Activated CD4-positive, alpha-beta memory T cell treated with anti-CD3 and anti-CD28 coated beads for 36 hours (primary cell): Measurements from ENCODE around the gene NAALADL2. TPM values are rescaled to one million over a fixed set of nuclear protein-coding genes. Genes with fewer than 3 reads are reported as not detected.
"Not testable (repeated sequence)": the region's sequence is repeated elsewhere in the genome, so short reads cannot be mapped to it uniquely, and the experiment has no call there.

Source experiments
- CTCF ChIA-PET: fragments of 350-600 bp; sonication (Branson Sonifier 250); formaldehyde crosslinking; loops from one replicate; lab custom pipeline; 2021; ENCODE audit warnings: antibody characterized with exemption, inconsistent platforms; lab: Charles Lee
- POLR2A ChIA-PET: fragments of 350-600 bp; sonication (Branson Sonifier 250); formaldehyde crosslinking; loops from one replicate; lab custom pipeline; 2021; ENCODE audit warnings: antibody characterized with exemption; lab: Charles Lee
- DNase-seq: peaks from one replicate; pipeline ENCODE4 v3.0.0-alpha.2; 2020
- H3K27ac Mint-ChIP-seq: one replicate; pipeline ENCODE4 v1.8.0; 2021; ENCODE audit warnings: mixed read lengths
- H3K27me3 Mint-ChIP-seq: one replicate; pipeline ENCODE4 v1.8.0; 2021; ENCODE audit warnings: mixed read lengths
- H3K36me3 Mint-ChIP-seq: one replicate; pipeline ENCODE4 v1.8.0; 2021; ENCODE audit warnings: mixed read lengths
- H3K4me1 Mint-ChIP-seq: one replicate; pipeline ENCODE4 v1.8.0; 2021; ENCODE audit warnings: low read depth, mixed read lengths
- H3K4me3 Mint-ChIP-seq: one replicate; pipeline ENCODE4 v1.8.0; 2021; ENCODE audit warnings: mild to moderate bottlenecking, mixed read lengths
- H3K9me3 Mint-ChIP-seq: one replicate; pipeline ENCODE4 v1.8.0; 2021; ENCODE audit warnings: mixed read lengths
- intact Hi-C: fragments of 100-400 bp; cut with micrococcal nuclease; formaldehyde crosslinking; loops from one replicate; pipeline ENCODE4 v1.15.1; 2023
- total RNA-seq, 2 experiments: library from RNA; stranded (reverse); gene quantifications; one replicate each; pipeline ENCODE4 v1.2.3, GENCODE V29; 2021

The NAALADL2 gene
- total RNA-seq, 2 experiments from 2014 or later = not detected

GRCh38 chr3:175066617-175067415 is 207.7 kb downstream of the NAALADL2 start:
- POLR2A ChIA-PET = no interaction called here
- no peaks in the 10 kb centered on the region for H3K27me3 Mint-ChIP-seq
- no peak overlapping the region for H3K4me3 Mint-ChIP-seq
- CTCF ChIA-PET = no interaction called here
- intact Hi-C loops = no loop called here
- H3K9me3 Mint-ChIP-seq = peaks cover 2% of the 10 kb centered on the region
- no peak for DNase-seq
- no peaks in the 10 kb centered on the region for H3K4me1 Mint-ChIP-seq
- H3K27ac Mint-ChIP-seq = no peak overlapping the region
- H3K36me3 Mint-ChIP-seq = no peaks in the 10 kb centered on the region

GRCh38 chr3:175068587-175068986 is 209.5 kb downstream of the NAALADL2 start:
- CTCF ChIA-PET = no interaction called here
- Mint-ChIP-seq H3K4me1 (no peaks in the 10 kb centered on the region), H3K27me3 (no peaks in the 10 kb centered on the region), H3K4me3 (no peak overlapping the region), H3K9me3 (peaks cover 2% of the 10 kb centered on the region), H3K36me3 (no peaks in the 10 kb centered on the region), H3K27ac (no peak overlapping the region)
- POLR2A ChIA-PET = no interaction called here
- intact Hi-C loops = no loop called here
- DNase-seq = no peak

- Mint-ChIP-seq H3K4me3 (no peak overlapping the region), H3K4me1 (no peaks in the 10 kb centered on the region), H3K36me3 (no peaks in the 10 kb centered on the region), H3K27ac (no peak overlapping the region), H3K9me3 (peaks cover 2% of the 10 kb centered on the region), H3K27me3 (no peaks in the 10 kb centered on the region)
- ChIA-PET POLR2A (no interaction called here), CTCF (no interaction called here)
- DNase-seq = no peak
- intact Hi-C loops = no loop called here
Measured at GRCh38 chr3:175070946-175071345, 211.8 kb downstream of the NAALADL2 start.

- peaks cover 2% of the 10 kb centered on the region for H3K9me3 Mint-ChIP-seq
- H3K4me3 Mint-ChIP-seq = no peak overlapping the region
- no peak for DNase-seq
- ChIA-PET CTCF (no interaction called here), POLR2A (interaction anchor here (0.6 kb wide), 1 partner anchor 28 kb away, joined by 4 read pairs; no protein-coding TSS in a partner anchor)
- H3K27me3 Mint-ChIP-seq = no peaks in the 10 kb centered on the region
- no peaks in the 10 kb centered on the region for H3K36me3 Mint-ChIP-seq
- no peaks in the 10 kb centered on the region for H3K4me1 Mint-ChIP-seq
- H3K27ac Mint-ChIP-seq = no peak overlapping the region
- intact Hi-C loops = no loop called here
Measured at GRCh38 chr3:175073219-175073905, 214.2 kb downstream of the NAALADL2 start.

GRCh38 chr3:175075269-175075668 is 216.1 kb downstream of the NAALADL2 start:
- DNase-seq = no peak
- Mint-ChIP-seq H3K36me3 (no peaks in the 10 kb centered on the region), H3K27ac (no peak overlapping the region), H3K4me3 (no peak overlapping the region), H3K27me3 (no peaks in the 10 kb centered on the region), H3K9me3 (peaks cover 2% of the 10 kb centered on the region), H3K4me1 (no peaks in the 10 kb centered on the region)
- ChIA-PET POLR2A (no interaction called here), CTCF (no interaction called here)
- intact Hi-C loops = no loop called here

GRCh38 chr3:175077216-175077615 is 218.1 kb downstream of the NAALADL2 start:
- DNase-seq = no peak
- ChIA-PET POLR2A (no interaction called here), CTCF (no interaction called here)
- no peaks in the 10 kb centered on the region for H3K4me1 Mint-ChIP-seq
- H3K9me3 Mint-ChIP-seq = no peaks in the 10 kb centered on the region
- H3K4me3 Mint-ChIP-seq = no peak overlapping the region
- intact Hi-C loops = no loop called here
- H3K27me3 Mint-ChIP-seq = no peaks in the 10 kb centered on the region
- H3K27ac Mint-ChIP-seq = no peak overlapping the region
- no peaks in the 10 kb centered on the region for H3K36me3 Mint-ChIP-seq

GRCh38 chr3:175082631-175083030 is 223.5 kb downstream of the NAALADL2 start:
- Mint-ChIP-seq H3K4me1 (no peaks in the 10 kb centered on the region), H3K9me3 (no peaks in the 10 kb centered on the region), H3K27me3 (no peaks in the 10 kb centered on the region), H3K36me3 (no peaks in the 10 kb centered on the region), H3K27ac (no peak overlapping the region), H3K4me3 (no peak overlapping the region)
- intact Hi-C loops = no loop called here
- no peak for DNase-seq
- CTCF ChIA-PET = no interaction called here
- POLR2A ChIA-PET = no interaction called here

- H3K36me3 Mint-ChIP-seq, POLR2A ChIA-PET, H3K9me3 Mint-ChIP-seq, CTCF ChIA-PET, H3K27me3 Mint-ChIP-seq, H3K27ac Mint-ChIP-seq, intact Hi-C loops, H3K4me1 Mint-ChIP-seq, H3K4me3 Mint-ChIP-seq, DNase-seq: not testable (repeated sequence)
Measured at GRCh38 chr3:175087128-175087527, 228.0 kb downstream of the NAALADL2 start.

- POLR2A ChIA-PET = interaction anchor here (0.7 kb wide), 1 partner anchor 11 kb away, joined by 3 read pairs; no protein-coding TSS in a partner anchor
- no peaks in the 10 kb centered on the region for H3K36me3 Mint-ChIP-seq
- H3K27me3 Mint-ChIP-seq = no peaks in the 10 kb centered on the region
- H3K27ac Mint-ChIP-seq = no peak overlapping the region
- CTCF ChIA-PET = interaction anchor here (0.6 kb wide), 1 partner anchor 132 kb away, joined by 4 read pairs; no protein-coding TSS in a partner anchor
- intact Hi-C loops = no loop called here
- H3K4me1 Mint-ChIP-seq = no peaks in the 10 kb centered on the region
- H3K9me3 Mint-ChIP-seq = no peaks in the 10 kb centered on the region
- no peak overlapping the region for H3K4me3 Mint-ChIP-seq
- no peak for DNase-seq
Measured at GRCh38 chr3:175088766-175089380, 229.7 kb downstream of the NAALADL2 start.

GRCh38 chr3:175091426-175092114 is 232.4 kb downstream of the NAALADL2 start:
- CTCF ChIA-PET = no interaction called here

GRCh38 chr3:175093748-175094147 is 234.6 kb downstream of the NAALADL2 start:
- H3K27ac Mint-ChIP-seq = no peak overlapping the region
- DNase-seq = no peak
- ChIA-PET CTCF (no interaction called here), POLR2A (no interaction called here)
- H3K27me3 Mint-ChIP-seq = no peaks in the 10 kb centered on the region
- H3K4me3 Mint-ChIP-seq = no peak overlapping the region
- no peaks in the 10 kb centered on the region for H3K9me3 Mint-ChIP-seq
- intact Hi-C loops = no loop called here
- no peaks in the 10 kb centered on the region for H3K4me1 Mint-ChIP-seq
- H3K36me3 Mint-ChIP-seq = no peaks in the 10 kb centered on the region

More at GRCh38 chr3:175091426-175092114, 232.4 kb downstream of the NAALADL2 start:
- no peaks in the 10 kb centered on the region for H3K27me3 Mint-ChIP-seq
- no peaks in the 10 kb centered on the region for H3K9me3 Mint-ChIP-seq
- H3K27ac Mint-ChIP-seq = no peak overlapping the region
- no peak overlapping the region for H3K4me3 Mint-ChIP-seq
- intact Hi-C loops = no loop called here
- POLR2A ChIA-PET = no interaction called here
- H3K36me3 Mint-ChIP-seq = no peaks in the 10 kb centered on the region
- no peaks in the 10 kb centered on the region for H3K4me1 Mint-ChIP-seq
- no peak for DNase-seq

GRCh38 chr3:175094344-175094743 is 235.2 kb downstream of the NAALADL2 start:
- no peak for DNase-seq
- ChIA-PET CTCF (no interaction called here), POLR2A (no interaction called here)
- no peak overlapping the region for H3K27ac Mint-ChIP-seq
- H3K4me3 Mint-ChIP-seq = no peak overlapping the region
- H3K27me3 Mint-ChIP-seq = no peaks in the 10 kb centered on the region
- H3K36me3 Mint-ChIP-seq = no peaks in the 10 kb centered on the region
- intact Hi-C loops = no loop called here
- no peaks in the 10 kb centered on the region for H3K9me3 Mint-ChIP-seq
- no peaks in the 10 kb centered on the region for H3K4me1 Mint-ChIP-seq
